ENCODE data around the gene SSRP1. TPM values are rescaled to one million over a fixed set of nuclear protein-coding genes. Genes with fewer than 3 reads are reported as not detected.
"Not testable (repeated sequence)": the region's sequence is repeated elsewhere in the genome, so short reads cannot be mapped to it uniquely, and the experiment has no call there.

SSRP1 gene
- polyA plus RNA-seq, 1 donor: 94.7 TPM

DNA sequence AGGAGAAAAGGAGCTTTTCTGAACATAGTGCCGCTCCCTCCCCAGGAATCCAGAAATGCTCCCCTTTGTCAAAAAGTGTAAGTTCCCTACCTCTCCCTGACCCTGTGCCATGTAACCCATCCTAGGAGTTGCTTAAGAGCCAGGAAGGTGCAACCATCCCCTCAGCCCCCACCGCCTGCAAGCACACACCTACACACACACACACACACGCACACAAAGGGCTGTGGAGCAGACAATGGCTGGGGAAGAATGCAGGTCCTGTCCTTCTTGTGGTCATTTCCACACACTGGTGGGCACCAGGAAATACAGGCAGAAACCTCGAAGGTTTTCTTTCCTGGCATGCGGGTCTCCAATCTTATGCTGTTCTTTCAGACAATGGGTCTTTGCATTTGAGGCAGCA lies 3.6 kb upstream of the SSRP1 start:
- H3K4me1 ChIP-seq (ENCODE audit: control insufficient read depth, insufficient read depth, low read length): peaks cover 6% of the 10 kb centered on the region
- no peak overlapping the region for H3K4me3 ChIP-seq (ENCODE audit: low read length)
- H3K27me3 ChIP-seq (ENCODE audit: control insufficient read depth, insufficient read depth, low read length): no peaks in the 10 kb centered on the region
- WGBS (ENCODE audit: insufficient coverage, low lambda C conversion rate): no CpG with 5 or more reads among the region's 5 CpGs
- H3K36me3 ChIP-seq (ENCODE audit: control insufficient read depth, insufficient read depth, low read length): no peaks in the 10 kb centered on the region
- H3K27ac ChIP-seq (ENCODE audit: low read length): no peak overlapping the region
- no peak for DNase-seq
- no peaks in the 10 kb centered on the region for H3K9me3 ChIP-seq (ENCODE audit: control insufficient read depth, low read depth, low read length)

DNA sequence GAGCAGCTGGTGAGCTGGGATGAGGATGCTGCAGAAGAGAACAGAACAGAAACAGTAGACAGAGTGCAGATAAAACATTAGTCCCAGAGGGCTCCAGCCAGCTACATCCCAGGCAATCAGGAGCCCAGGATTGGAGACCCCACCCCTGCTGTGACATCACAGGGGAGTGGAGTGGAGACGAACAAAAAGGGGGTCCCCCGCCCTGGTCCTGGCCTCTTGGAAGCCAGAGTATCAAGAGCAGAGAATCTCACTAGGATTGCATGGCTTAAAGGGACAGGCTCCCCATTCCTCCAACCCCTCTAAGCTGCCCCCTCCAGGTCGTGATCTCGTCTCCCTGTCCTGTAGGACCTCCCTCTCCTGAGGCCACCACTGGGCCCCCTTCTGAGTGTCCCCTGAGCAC lies 2.5 kb upstream of the SSRP1 start, which contains the start of gene P2RX3:
Gene P2RX3, plus strand, starts transcription at position 211 of the 400 bp plus-strand sequence. CDS start 199 bp downstream, outside the sequence.
- no peak for DNase-seq
- H3K9me3 ChIP-seq (ENCODE audit: control insufficient read depth, low read depth, low read length): no peaks in the 10 kb centered on the region
- H3K4me3 ChIP-seq (ENCODE audit: low read length): no peak within 1 kb of the TSS
- H3K36me3 ChIP-seq (ENCODE audit: control insufficient read depth, insufficient read depth, low read length): peaks cover 4% of the 10 kb centered on the region
- WGBS (ENCODE audit: insufficient coverage, low lambda C conversion rate): no CpG with 5 or more reads among the region's 4 CpGs
- H3K27me3 ChIP-seq (ENCODE audit: control insufficient read depth, insufficient read depth, low read length): no peaks in the 10 kb centered on the region
- H3K4me1 ChIP-seq (ENCODE audit: control insufficient read depth, insufficient read depth, low read length): peaks cover 7% of the 10 kb centered on the region
- H3K27ac ChIP-seq (ENCODE audit: low read length): no peak within 1 kb of the TSS

DNA sequence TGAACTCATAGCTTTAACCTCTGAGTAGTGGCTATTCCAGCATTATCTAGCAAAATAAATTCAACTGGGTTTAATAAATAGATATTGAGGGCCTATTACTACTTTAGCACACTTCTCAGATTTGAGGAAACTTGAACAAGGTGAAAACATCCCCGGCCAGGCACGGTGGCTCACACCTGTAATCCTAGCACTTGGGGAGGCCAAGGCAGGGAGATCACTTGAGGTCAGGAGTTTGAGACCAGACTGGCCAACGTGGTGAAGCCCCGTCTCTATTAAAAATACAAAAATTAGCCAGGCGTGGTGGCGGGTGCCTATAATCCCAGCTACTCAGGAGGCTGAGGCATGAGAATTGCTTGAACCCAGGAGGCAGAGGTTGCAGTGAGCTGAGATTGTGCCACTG lies 1.2 kb upstream of the SSRP1 start:
- not testable (repeated sequence) for H3K27ac ChIP-seq (ENCODE audit: low read length); H3K4me1 ChIP-seq (ENCODE audit: control insufficient read depth, insufficient read depth, low read length); H3K4me3 ChIP-seq (ENCODE audit: low read length); DNase-seq; H3K9me3 ChIP-seq (ENCODE audit: control insufficient read depth, low read depth, low read length); H3K27me3 ChIP-seq (ENCODE audit: control insufficient read depth, insufficient read depth, low read length)
- H3K36me3 ChIP-seq (ENCODE audit: control insufficient read depth, insufficient read depth, low read length): peaks cover 17% of the 10 kb centered on the region
- WGBS (ENCODE audit: insufficient coverage, low lambda C conversion rate): no CpG with 5 or more reads among the region's 6 CpGs

DNA sequence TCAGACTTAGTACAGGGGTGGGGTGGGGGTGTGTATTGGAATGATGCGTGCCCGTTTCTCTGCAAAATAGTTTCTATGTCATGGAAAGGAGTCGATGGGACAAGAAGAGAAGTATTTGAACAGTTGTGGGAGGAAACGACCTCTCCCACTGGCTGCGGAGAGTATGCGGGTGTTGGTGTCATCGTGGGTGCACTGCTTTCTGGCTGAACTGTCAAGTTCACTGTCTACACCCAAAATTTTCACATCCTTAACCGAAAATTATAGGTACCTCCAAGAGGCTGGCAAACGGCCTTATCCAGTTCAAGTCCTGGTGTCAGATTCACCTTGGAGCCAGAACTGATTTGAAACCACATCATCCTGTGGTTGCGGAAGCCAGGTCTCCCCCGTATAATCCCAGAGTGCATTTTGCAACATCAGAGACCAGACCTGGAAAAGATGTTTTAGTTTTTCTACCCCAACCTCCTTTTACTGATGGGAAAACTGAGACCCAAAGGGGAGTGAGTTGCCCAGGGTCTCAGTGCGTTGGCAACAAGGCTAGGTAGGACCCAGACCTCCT lies 497 bp upstream of the SSRP1 start:
- peak overlapping the region; percentile 89 for H3K4me3 ChIP-seq (ENCODE audit: low read length)
- peaks cover 7% of the 10 kb centered on the region for H3K4me1 ChIP-seq (ENCODE audit: control insufficient read depth, insufficient read depth, low read length)
- H3K27me3 ChIP-seq (ENCODE audit: control insufficient read depth, insufficient read depth, low read length): no peaks in the 10 kb centered on the region
- DNase-seq: no peak
- H3K27ac ChIP-seq (ENCODE audit: low read length): peak overlapping the region; percentile 37
- H3K9me3 ChIP-seq (ENCODE audit: control insufficient read depth, low read depth, low read length): no peaks in the 10 kb centered on the region
- peaks cover 24% of the 10 kb centered on the region for H3K36me3 ChIP-seq (ENCODE audit: control insufficient read depth, insufficient read depth, low read length)
- WGBS (ENCODE audit: insufficient coverage, low lambda C conversion rate): no CpG with 5 or more reads among the region's 12 CpGs

DNA sequence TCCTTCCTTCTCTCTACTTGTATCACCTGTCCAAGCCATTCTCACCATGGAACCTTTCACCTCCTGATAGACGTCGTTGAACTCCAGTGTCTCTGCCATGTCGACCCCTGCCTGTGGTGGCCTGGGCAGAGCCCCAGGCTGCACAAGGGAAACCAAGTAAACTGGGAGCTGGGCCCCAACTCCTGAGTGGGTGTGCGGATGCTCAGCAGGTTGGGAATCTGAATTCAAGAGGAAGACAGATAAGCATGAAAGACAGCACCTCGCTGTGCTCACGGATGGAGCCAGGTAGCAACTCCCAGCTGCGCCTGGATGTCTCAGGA lies 709 bp downstream of the SSRP1 start:
- DNase-seq: no peak
- H3K27ac ChIP-seq (ENCODE audit: low read length): peak overlapping the region; percentile 62
- no peaks in the 10 kb centered on the region for H3K9me3 ChIP-seq (ENCODE audit: control insufficient read depth, low read depth, low read length)
- H3K4me3 ChIP-seq (ENCODE audit: low read length): peak overlapping the region; percentile 89
- WGBS (ENCODE audit: insufficient coverage, low lambda C conversion rate): no CpG with 5 or more reads among the region's 7 CpGs
- peaks cover 7% of the 10 kb centered on the region for H3K4me1 ChIP-seq (ENCODE audit: control insufficient read depth, insufficient read depth, low read length)
- H3K27me3 ChIP-seq (ENCODE audit: control insufficient read depth, insufficient read depth, low read length): no peaks in the 10 kb centered on the region
- H3K36me3 ChIP-seq (ENCODE audit: control insufficient read depth, insufficient read depth, low read length): peaks cover 36% of the 10 kb centered on the region

DNA sequence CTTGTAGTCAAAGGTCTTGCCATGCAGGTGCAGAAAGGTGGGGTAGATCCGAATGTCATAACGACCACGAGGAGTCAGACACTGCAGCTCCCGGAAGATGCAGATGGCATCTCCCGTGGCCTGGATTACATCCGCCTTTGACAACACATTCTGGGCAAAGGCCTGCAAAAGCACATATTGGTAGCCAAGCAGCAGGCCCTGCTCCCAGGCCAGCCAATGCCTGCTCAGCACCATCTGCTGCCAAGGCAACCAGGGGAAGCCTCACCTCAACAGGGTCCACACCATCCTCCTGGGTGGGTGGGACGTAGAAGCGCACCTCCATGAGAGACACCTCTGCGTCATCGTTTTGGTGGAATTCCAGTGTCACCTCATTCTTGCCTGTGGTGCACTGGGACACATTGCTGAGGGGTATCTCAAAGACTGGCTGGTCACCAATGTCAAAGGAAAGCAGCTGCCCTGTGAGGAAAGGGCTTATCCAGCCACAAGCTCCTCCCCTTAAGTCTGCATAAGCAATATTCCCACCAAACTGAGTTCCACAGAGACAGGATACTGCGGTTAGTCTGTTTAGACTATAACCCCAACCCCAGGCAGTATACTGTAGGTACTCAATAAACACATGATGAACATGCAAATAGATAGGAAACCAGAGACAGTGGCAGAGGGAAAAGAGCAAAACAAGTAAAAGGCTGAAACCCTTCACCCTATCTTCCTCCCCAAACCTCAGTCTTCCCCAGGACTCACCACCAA lies 2.8 kb downstream of the SSRP1 start:
- no peaks in the 10 kb centered on the region for H3K9me3 ChIP-seq (ENCODE audit: control insufficient read depth, low read depth, low read length)

DNA sequence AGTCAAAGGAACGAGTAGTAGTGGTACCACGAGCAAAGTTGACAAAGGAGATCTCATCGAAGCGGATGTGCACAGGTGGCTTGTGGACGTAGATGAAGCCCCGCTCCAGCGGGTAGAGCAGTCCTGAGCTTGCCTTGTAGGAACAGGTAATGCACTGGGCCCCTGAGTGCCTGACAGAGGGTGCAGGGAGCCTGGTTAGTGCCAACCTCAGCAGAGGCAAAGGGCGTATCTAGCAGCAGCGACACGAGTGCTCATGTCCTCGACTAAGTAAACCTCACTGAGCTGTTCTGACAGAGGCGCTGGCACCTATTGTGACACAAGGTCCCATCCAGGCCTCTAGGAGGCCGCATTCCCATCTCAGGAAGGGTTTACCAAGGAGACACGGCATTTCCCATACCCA lies 4.0 kb downstream of the SSRP1 start:
- 100% methylated on average over 1 of the region's 14 CpGs for WGBS (ENCODE audit: insufficient coverage, low lambda C conversion rate)
- H3K4me1 ChIP-seq (ENCODE audit: control insufficient read depth, insufficient read depth, low read length): peaks cover 7% of the 10 kb centered on the region
- no peak overlapping the region for H3K27ac ChIP-seq (ENCODE audit: low read length)
- H3K4me3 ChIP-seq (ENCODE audit: low read length): no peak overlapping the region
- peaks cover 68% of the 10 kb centered on the region for H3K36me3 ChIP-seq (ENCODE audit: control insufficient read depth, insufficient read depth, low read length)
- H3K27me3 ChIP-seq (ENCODE audit: control insufficient read depth, insufficient read depth, low read length): no peaks in the 10 kb centered on the region
- no peak for DNase-seq
- no peaks in the 10 kb centered on the region for H3K9me3 ChIP-seq (ENCODE audit: control insufficient read depth, low read depth, low read length)

More for the DNA sequence above, 2.8 kb downstream of the SSRP1 start:
- peaks cover 56% of the 10 kb centered on the region for H3K36me3 ChIP-seq (ENCODE audit: control insufficient read depth, insufficient read depth, low read length)
- no peaks in the 10 kb centered on the region for H3K27me3 ChIP-seq (ENCODE audit: control insufficient read depth, insufficient read depth, low read length)
- peaks cover 7% of the 10 kb centered on the region for H3K4me1 ChIP-seq (ENCODE audit: control insufficient read depth, insufficient read depth, low read length)
- H3K27ac ChIP-seq (ENCODE audit: low read length): no peak overlapping the region
- WGBS (ENCODE audit: insufficient coverage, low lambda C conversion rate): no CpG with 5 or more reads among the region's 11 CpGs
- no peak for DNase-seq
- H3K4me3 ChIP-seq (ENCODE audit: low read length): no peak overlapping the region

DNA sequence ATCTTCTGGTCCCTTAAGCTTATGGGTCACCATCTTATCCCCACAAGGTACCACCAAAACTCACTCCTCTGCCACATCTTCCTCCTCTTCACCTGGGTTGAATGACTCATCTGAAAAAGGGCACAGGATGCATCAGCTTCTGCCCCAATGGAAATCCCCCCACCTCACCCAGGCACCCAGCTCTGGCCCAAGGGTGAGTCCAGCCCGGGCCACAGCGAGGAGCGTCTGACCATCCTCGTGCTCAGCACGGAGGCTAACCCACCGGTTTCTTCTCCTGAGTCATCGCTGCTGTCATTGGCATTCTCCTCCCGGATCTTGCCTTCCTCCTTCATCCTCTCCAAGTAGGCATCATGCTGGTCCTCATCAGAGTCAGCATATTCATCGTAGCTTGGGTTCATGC lies 5.7 kb downstream of the SSRP1 start:
- Histone ChIP-seq H3K9me3 (ENCODE audit: control insufficient read depth, low read depth, low read length) (no peaks in the 10 kb centered on the region), H3K36me3 (ENCODE audit: control insufficient read depth, insufficient read depth, low read length) (peaks cover 77% of the 10 kb centered on the region), H3K27ac (ENCODE audit: low read length) (no peak overlapping the region), H3K4me3 (ENCODE audit: low read length) (no peak overlapping the region), H3K4me1 (ENCODE audit: control insufficient read depth, insufficient read depth, low read length) (peaks cover 17% of the 10 kb centered on the region), H3K27me3 (ENCODE audit: control insufficient read depth, insufficient read depth, low read length) (no peaks in the 10 kb centered on the region)
- no peak for DNase-seq
- WGBS (ENCODE audit: insufficient coverage, low lambda C conversion rate): no CpG with 5 or more reads among the region's 9 CpGs

DNA sequence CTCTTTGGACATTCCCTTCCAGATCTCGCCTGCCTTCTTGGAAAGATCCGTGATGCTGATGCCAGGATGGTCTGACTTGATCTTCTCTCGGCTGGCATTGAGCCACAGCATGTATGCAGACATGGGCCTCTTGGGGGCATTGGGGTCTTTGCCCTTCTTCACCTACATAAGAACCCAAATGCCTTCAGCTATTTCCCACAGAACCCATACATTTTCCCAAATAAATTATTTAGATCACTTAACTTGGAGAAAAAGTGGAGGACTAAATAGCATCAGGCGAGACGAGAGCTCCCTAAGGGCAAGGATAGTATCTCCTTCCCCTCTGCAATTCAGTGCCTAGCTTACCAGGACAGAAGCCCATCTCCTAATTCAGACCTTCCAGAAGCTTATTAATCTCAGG lies 8.0 kb downstream of the SSRP1 start:
- no peak overlapping the region for H3K27ac ChIP-seq (ENCODE audit: low read length)
- peaks cover 68% of the 10 kb centered on the region for H3K36me3 ChIP-seq (ENCODE audit: control insufficient read depth, insufficient read depth, low read length)
- H3K27me3 ChIP-seq (ENCODE audit: control insufficient read depth, insufficient read depth, low read length): no peaks in the 10 kb centered on the region
- WGBS (ENCODE audit: insufficient coverage, low lambda C conversion rate): no CpG with 5 or more reads among the region's 5 CpGs
- no peak overlapping the region for H3K4me3 ChIP-seq (ENCODE audit: low read length)
- DNase-seq: no peak
- H3K9me3 ChIP-seq (ENCODE audit: control insufficient read depth, low read depth, low read length): no peaks in the 10 kb centered on the region
- H3K4me1 ChIP-seq (ENCODE audit: control insufficient read depth, insufficient read depth, low read length): peaks cover 22% of the 10 kb centered on the region

DNA sequence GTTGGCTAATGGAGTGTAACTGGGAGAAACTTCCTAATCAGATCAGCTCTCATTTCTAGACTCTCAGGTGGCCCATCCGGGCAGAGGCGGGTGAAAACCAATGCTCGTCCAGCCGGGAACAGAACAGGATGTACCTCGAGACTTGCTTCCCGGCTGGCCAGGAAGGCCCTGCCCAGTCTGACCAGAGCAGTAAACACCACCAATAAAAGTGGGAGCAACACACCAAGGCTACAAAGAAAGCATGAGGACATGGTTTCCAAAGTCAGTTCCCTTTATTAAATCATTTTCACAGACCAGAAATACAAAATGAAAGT lies 10.0 kb downstream of the SSRP1 start:
- peak in 1 of 2 donors; percentile 77 for DNase-seq
- H3K4me1 ChIP-seq (ENCODE audit: control insufficient read depth, insufficient read depth, low read length): peaks cover 40% of the 10 kb centered on the region

More for the DNA sequence above, 10.0 kb downstream of the SSRP1 start:
- no peaks in the 10 kb centered on the region for H3K27me3 ChIP-seq (ENCODE audit: control insufficient read depth, insufficient read depth, low read length)
- H3K27ac ChIP-seq (ENCODE audit: low read length): peak overlapping the region; percentile 99
- peak overlapping the region; percentile 61 for H3K4me3 ChIP-seq (ENCODE audit: low read length)
- H3K9me3 ChIP-seq (ENCODE audit: control insufficient read depth, low read depth, low read length): no peaks in the 10 kb centered on the region
- peaks cover 49% of the 10 kb centered on the region for H3K36me3 ChIP-seq (ENCODE audit: control insufficient read depth, insufficient read depth, low read length)
- no CpG with 5 or more reads among the region's 6 CpGs for WGBS (ENCODE audit: insufficient coverage, low lambda C conversion rate)
